Activated naive CD4-positive, alpha-beta T cell treated with anti-CD3 and anti-CD28 coated beads, Interleukin-2, amount 10 ng/mL, durations not matched to agents 7 days and 5 days (primary cell): Measurements from ENCODE around the gene ELOVL1.
"Not testable (repeated sequence)": the region's sequence is repeated elsewhere in the genome, so short reads cannot be mapped to it uniquely, and the experiment has no call there.

Experiments used
- CTCF ChIA-PET: fragments of 350-600 bp; sonication (Branson Sonifier 250); formaldehyde crosslinking; loops from one replicate; lab custom pipeline; 2021; ENCODE audit warnings: antibody characterized with exemption; lab: Charles Lee
- DNase-seq: peaks from one replicate; pipeline ENCODE4 v3.0.0-alpha.2; 2020
- H3K27ac Mint-ChIP-seq: one replicate; pipeline ENCODE4 v1.8.0; 2021; ENCODE audit warnings: mild to moderate bottlenecking, moderate library complexity, mixed read lengths
- H3K27me3 Mint-ChIP-seq: one replicate; pipeline ENCODE4 v1.8.0; 2021; ENCODE audit warnings: mild to moderate bottlenecking, mixed read lengths
- H3K36me3 Mint-ChIP-seq: one replicate; pipeline ENCODE4 v1.8.0; 2021; ENCODE audit warnings: mixed read lengths
- H3K4me1 Mint-ChIP-seq: one replicate; pipeline ENCODE4 v1.8.0; 2021; ENCODE audit warnings: mixed read lengths
- H3K4me3 Mint-ChIP-seq: one replicate; pipeline ENCODE4 v1.8.0; 2021; ENCODE audit warnings: mild to moderate bottlenecking, moderate library complexity, mixed read lengths
- H3K9me3 Mint-ChIP-seq: one replicate; pipeline ENCODE4 v1.8.0; 2021; ENCODE audit warnings: mixed read lengths

ELOVL1 gene

DNA sequence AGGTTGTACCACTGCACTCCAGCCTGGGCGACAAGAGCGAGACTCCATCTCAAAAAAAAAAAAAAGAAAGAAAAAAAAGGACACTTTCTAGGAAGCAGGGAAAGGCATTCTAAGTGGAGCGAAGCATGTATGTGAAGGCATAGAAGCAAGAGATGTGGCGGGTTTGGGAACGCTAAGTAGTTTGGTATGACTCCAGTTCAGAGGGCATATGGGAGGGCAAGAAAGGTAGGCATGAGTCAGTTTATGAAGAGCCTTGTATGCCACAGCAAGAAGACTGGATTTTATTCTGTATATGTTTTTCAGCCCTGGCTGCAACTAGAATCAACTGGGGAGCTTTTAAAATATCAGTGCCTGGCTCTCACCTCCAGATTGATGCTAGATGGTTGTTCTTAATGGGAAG is 4.4 kb upstream of the ELOVL1 start:
- no peak overlapping the region for H3K4me3 Mint-ChIP-seq
- H3K27me3 Mint-ChIP-seq, result no peaks in the 10 kb centered on the region
- H3K4me1 Mint-ChIP-seq, result peaks cover 14% of the 10 kb centered on the region
- H3K27ac Mint-ChIP-seq, result no peak overlapping the region
- no peaks in the 10 kb centered on the region for H3K9me3 Mint-ChIP-seq
- CTCF ChIA-PET, result interaction anchor here (1.1 kb wide), 1 partner anchor 42 kb away, joined by 3 read pairs; no protein-coding TSS in a partner anchor
- DNase-seq, result no peak
- H3K36me3 Mint-ChIP-seq, result peaks cover 9% of the 10 kb centered on the region

DNA sequence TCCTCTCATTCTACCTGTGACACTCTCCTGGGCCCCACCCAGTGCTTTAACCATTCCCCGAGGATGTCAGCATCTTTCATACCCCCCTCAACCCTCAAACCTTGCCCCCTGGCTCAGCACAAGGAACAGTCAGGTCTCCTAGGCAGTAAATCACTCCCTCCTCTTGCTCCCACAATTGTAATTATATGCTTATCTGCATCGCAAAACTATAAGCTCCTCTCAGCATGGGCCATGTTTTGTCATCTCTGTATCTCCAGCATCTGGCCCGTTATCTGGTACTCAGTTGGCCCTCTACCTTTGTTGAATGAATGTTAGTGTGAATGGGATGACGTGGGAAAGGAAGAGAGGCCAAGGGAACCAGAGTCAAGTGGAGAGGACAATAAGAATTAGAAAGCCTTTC is 2.8 kb upstream of the ELOVL1 start:
- H3K36me3 Mint-ChIP-seq, result peaks cover 18% of the 10 kb centered on the region

DNA sequence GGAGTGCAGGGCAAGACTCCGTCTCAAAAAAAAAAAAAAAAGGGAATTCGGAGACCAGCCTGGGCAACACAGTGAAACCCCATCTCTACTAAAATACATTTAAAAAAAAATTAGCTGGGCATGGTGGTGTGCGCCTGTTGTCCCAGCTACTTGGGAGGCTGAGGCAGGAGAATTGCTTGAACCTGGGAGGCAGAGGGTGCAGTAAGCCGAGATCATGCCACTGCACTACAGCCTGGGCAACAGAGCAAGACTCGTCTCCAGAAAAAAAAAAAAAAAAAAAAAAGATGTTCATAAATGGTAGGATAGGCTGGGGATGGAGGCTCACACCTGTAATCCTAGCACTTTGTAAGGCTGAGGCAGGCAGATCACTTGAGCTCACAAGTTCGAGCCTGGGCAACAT is 2.0 kb upstream of the ELOVL1 start:
- not testable (repeated sequence) for DNase-seq, H3K4me3 Mint-ChIP-seq, H3K27me3 Mint-ChIP-seq, H3K9me3 Mint-ChIP-seq, H3K27ac Mint-ChIP-seq
- CTCF ChIA-PET, result interaction anchor here (1.0 to 1.1 kb wide), 2 partner anchors 131 to 143 kb away, joined by 3 read pairs; no protein-coding TSS in a partner anchor
- Mint-ChIP-seq H3K4me1 (peaks cover 36% of the 10 kb centered on the region), H3K36me3 (peaks cover 25% of the 10 kb centered on the region)

More for the DNA sequence above, 2.8 kb upstream of the ELOVL1 start:
- Mint-ChIP-seq H3K27ac (peak overlapping the region; percentile 39), H3K27me3 (no peaks in the 10 kb centered on the region), H3K4me3 (no peak overlapping the region), H3K4me1 (peaks cover 28% of the 10 kb centered on the region), H3K9me3 (no peaks in the 10 kb centered on the region)
- CTCF ChIA-PET, result interaction anchor here (1.0 to 1.1 kb wide), 2 partner anchors 132 to 144 kb away, joined by 3 read pairs; no protein-coding TSS in a partner anchor
- no peak for DNase-seq

DNA sequence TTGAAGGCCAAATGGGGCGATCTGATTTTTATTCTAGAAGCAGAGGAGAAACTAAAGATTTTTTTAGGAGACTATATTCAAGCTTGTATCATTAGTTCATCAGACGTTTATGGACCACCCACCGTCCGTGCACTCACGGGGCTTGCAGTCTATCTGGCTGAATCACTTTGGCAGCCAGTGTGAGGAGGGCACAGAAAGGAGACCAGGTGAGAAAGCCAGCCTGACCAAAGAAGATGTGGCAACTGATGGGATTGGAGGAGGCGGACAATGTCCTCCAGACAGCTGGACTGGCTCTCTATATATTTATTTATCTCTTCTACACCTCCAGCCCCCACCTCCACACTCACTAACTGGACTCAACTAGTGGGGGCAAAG is 822 bp upstream of the ELOVL1 start:
- H3K27ac Mint-ChIP-seq, result peak overlapping the region; percentile 93
- no peaks in the 10 kb centered on the region for H3K27me3 Mint-ChIP-seq
- H3K36me3 Mint-ChIP-seq, result peaks cover 35% of the 10 kb centered on the region
- no peaks in the 10 kb centered on the region for H3K9me3 Mint-ChIP-seq
- peak overlapping the region; percentile 79 for H3K4me3 Mint-ChIP-seq
- no peak for DNase-seq
- CTCF ChIA-PET, result interaction anchor here (0.7 to 1.4 kb wide), 6 partner anchors 10 to 142 kb away, joined by 3 to 10 read pairs (median 4); no protein-coding TSS in a partner anchor
- H3K4me1 Mint-ChIP-seq, result peaks cover 47% of the 10 kb centered on the region

DNA sequence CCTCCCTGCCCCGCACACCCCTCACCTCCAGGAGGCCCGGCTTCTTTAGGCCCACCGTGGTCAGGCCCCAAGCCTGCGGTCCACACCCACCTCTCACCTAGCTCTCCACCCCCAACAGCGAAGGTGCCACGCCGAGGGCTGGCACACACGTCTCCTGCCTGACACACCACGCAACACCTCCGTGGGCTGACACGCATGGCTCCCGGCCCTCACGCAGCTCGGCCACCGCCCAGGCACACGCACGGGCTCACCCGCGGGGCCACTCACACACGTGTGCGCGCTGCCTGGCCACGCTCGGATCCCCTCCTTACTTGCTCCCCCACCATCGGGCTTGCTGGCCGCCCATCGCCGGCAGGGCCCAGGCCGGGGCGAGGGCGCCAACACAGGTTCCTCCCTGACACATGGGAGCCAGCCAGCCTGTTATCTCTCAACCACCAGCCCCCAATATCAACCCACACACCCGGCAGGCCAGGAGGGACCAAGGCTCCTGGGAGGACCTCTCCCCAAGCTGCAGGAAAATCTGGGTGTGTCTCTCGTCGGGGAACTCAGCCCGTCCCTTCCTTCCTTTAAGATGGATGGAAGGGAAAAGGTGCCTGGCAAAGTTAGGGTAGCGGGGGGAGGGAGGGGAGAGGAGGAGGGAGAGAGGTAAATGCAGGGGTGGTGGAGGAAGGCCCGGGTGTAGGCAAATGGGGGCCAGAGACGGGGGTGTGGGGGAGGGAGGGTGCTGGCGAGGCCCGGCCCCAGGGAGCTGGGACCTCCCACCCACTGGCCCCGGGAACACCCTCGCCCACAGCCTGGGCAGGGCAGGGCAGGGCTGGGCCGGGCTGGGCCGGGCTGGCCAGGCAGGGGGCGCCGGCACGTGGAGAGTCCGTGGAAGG is 546 bp downstream of the ELOVL1 start:
- DNase-seq, result peak; percentile 52
- Mint-ChIP-seq H3K36me3 (peaks cover 38% of the 10 kb centered on the region), H3K4me1 (peaks cover 52% of the 10 kb centered on the region), H3K4me3 (peak overlapping the region; percentile 83), H3K27ac (peak overlapping the region; percentile 78), H3K27me3 (no peaks in the 10 kb centered on the region), H3K9me3 (no peaks in the 10 kb centered on the region)
- CTCF ChIA-PET, result interaction anchor here (0.6 to 1.4 kb wide), 5 partner anchors 9 to 140 kb away, joined by 3 to 10 read pairs (median 4); partner anchors contain the start of gene CDC20

DNA sequence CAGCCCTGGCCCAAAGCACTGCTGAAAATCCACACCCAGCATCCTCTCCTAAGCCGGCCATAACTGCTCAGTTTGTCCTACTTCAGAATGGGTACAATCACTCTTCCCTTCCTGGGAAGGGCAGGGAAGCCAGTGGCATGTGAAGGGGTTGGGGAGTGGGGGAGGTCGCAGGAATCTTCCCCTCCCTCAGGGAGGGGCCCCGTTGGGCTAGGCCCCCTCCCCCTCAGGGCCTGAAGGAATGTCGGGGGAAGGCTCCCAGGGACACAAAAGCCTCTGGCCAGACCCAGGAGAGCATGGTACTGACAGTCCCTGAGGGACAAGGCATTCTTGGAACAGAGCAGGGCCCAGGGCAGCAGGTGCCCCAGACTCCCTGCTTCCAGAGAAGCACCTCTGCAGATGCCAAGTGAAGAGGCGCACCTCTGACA is 1.2 kb downstream of the ELOVL1 start:
- CTCF ChIA-PET, result no interaction called here
- H3K9me3 Mint-ChIP-seq, result no peaks in the 10 kb centered on the region
- DNase-seq, result no peak
- no peaks in the 10 kb centered on the region for H3K27me3 Mint-ChIP-seq
- H3K36me3 Mint-ChIP-seq, result peaks cover 44% of the 10 kb centered on the region
- peak overlapping the region; percentile 83 for H3K4me3 Mint-ChIP-seq
- peaks cover 59% of the 10 kb centered on the region for H3K4me1 Mint-ChIP-seq
- H3K27ac Mint-ChIP-seq, result peak overlapping the region; percentile 78

DNA sequence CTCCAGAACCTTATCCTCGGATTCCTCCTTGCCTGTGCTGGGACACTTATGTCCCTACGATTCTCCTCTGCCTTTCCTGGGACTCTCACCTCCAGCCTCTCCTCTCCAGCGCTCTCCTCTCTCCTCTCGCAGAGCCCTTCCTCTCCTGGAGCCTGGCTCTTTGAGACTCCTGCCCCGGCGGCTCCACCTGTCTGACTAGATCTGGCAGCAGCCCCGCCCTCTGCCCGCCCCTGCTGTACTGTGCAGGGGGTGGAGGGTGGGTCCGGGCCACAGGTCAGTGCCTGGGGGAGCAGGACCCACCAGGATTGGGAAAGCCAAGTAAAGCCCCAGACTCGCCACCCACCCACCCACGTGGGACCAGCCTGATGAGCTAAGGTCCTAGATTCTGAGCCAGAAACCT is 1.6 kb downstream of the ELOVL1 start:
- DNase-seq, result peak; percentile 29
- Mint-ChIP-seq H3K27ac (peak overlapping the region; percentile 61), H3K36me3 (peaks cover 49% of the 10 kb centered on the region), H3K27me3 (no peaks in the 10 kb centered on the region), H3K9me3 (no peaks in the 10 kb centered on the region), H3K4me1 (peaks cover 63% of the 10 kb centered on the region), H3K4me3 (peak overlapping the region; percentile 83)
- CTCF ChIA-PET, result no interaction called here

DNA sequence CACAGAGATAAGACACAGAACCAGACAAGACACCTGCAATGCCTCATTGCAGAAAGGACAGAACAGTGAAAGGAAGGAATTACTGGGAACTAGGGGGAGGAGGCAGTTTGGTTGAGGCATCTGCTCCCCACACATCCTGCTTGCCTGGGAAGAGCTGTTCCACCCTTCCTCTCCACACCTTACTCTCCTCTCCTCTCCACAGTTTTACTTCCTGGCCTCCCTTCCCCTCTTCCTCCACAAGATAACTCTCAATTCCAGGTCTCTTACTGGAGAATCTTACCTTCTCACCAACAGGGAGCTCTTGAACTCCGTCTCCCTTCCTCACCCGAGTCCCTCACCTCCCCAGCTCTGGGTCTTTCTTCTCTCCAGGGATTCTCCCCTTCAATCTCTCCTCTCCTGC is 2.1 kb downstream of the ELOVL1 start:
- Mint-ChIP-seq H3K27me3 (no peaks in the 10 kb centered on the region), H3K27ac (peak overlapping the region; percentile 61), H3K4me3 (peak overlapping the region; percentile 83), H3K4me1 (peaks cover 68% of the 10 kb centered on the region), H3K36me3 (peaks cover 54% of the 10 kb centered on the region), H3K9me3 (no peaks in the 10 kb centered on the region)
- no peak for DNase-seq
- CTCF ChIA-PET, result no interaction called here

DNA sequence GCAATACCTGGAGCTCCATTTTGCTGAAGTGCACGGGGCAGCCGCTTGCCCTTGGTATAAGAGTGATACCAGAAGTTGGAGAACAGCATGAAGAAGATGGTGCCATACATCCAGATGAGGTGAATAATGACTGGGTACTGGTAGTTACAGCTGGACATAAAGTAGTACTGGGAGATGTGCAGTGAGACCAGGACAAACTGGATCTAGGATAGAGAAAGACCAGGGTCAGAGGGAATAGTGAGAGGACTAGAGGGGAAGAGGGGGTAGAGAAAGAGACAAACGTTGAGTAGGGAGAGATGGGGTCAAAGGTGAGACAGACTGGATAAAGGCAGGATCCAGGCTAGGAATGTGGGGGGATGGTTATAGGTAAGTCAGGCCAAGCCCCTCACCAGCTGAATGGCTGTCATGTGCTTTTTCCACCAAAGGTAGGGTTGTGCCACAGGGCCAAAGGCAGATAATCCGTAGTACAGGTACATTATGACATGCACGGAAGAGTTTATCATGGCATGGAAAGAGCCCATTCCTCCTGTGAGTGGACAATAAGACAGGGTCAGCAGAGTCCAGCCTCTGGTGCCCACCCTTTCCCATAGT is 3.8 kb downstream of the ELOVL1 start:
- no peaks in the 10 kb centered on the region for H3K9me3 Mint-ChIP-seq
- peaks cover 63% of the 10 kb centered on the region for H3K36me3 Mint-ChIP-seq
- no peak for DNase-seq
- no peaks in the 10 kb centered on the region for H3K27me3 Mint-ChIP-seq
- peaks cover 75% of the 10 kb centered on the region for H3K4me1 Mint-ChIP-seq
- CTCF ChIA-PET, result no interaction called here
- peak overlapping the region; percentile 59 for H3K27ac Mint-ChIP-seq
- H3K4me3 Mint-ChIP-seq, result no peak overlapping the region

DNA sequence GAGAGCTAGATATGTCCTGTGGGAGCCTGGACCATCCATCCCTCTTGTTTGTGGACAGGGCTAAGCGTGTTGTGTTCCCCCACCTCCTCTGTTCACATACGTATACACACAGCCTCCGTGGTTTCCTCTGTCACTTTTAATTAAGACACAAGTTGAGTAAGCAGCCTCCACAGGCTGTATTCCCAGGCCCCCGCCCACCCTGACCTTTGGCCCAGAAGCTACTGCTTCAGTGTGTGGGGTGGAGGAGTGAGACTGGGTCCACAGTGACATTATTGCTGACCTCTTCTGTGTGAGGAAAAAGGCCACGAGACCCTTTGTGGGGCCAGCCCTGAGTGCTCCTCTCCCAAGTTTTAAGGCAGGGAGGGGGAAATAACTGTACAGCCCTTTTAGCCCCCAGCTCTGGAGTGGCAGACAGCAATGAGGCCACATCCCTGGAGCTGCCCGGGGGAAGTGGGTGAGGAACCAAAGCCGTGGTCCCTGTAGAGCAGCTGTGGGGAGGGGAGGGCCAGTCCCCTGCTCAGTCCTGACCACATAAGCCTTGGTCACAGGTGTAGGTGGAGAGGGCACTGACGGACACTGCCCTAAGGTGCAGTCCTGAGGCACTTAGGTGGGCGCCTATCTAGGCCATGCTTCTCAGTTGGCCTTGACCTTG is 4.4 kb downstream of the ELOVL1 start:
- Mint-ChIP-seq H3K36me3 (peaks cover 62% of the 10 kb centered on the region), H3K9me3 (no peaks in the 10 kb centered on the region), H3K4me1 (peaks cover 72% of the 10 kb centered on the region), H3K27me3 (no peaks in the 10 kb centered on the region), H3K27ac (no peak overlapping the region), H3K4me3 (no peak overlapping the region)
- CTCF ChIA-PET, result no interaction called here
- no peak for DNase-seq

DNA sequence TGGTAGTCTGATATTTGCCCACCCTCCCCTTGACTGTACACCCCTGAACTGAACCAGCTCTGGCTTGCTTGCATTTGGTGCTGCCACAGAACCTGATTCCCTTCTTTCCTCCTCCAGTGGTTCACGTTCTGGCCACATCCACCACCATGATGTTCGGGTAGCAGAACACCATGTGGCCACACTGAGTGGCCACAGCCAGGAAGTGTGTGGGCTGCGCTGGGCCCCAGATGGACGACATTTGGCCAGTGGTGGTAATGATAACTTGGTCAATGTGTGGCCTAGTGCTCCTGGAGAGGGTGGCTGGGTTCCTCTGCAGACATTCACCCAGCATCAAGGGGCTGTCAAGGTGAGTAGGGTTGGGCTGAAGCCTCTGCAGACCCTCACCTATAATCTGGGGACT is 7.2 kb downstream of the ELOVL1 start:
- Mint-ChIP-seq H3K27ac (no peak overlapping the region), H3K9me3 (no peaks in the 10 kb centered on the region), H3K27me3 (no peaks in the 10 kb centered on the region), H3K4me3 (peak overlapping the region; percentile 95), H3K36me3 (peaks cover 55% of the 10 kb centered on the region), H3K4me1 (peaks cover 64% of the 10 kb centered on the region)
- CTCF ChIA-PET, result no interaction called here
- no peak for DNase-seq

DNA sequence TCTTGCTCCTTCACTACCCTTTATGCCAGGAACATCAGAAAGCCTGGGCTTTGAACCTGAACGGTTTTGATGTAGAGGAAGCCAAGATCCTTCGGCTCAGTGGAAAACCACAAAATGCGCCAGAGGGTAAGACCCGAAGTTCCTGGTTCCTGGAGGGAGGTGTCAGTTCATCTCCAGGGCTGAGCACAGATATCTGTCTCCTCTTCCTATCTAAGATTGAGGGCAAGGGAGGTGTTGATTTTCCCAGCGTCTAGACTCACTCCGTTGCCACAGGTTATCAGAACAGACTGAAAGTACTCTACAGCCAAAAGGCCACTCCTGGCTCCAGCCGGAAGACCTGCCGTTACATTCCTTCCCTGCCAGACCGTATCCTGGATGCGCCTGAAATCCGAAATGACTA is 8.1 kb downstream of the ELOVL1 start:
- CTCF ChIA-PET, result no interaction called here
- Mint-ChIP-seq H3K27me3 (no peaks in the 10 kb centered on the region), H3K4me3 (peak overlapping the region; percentile 95), H3K9me3 (no peaks in the 10 kb centered on the region), H3K4me1 (peaks cover 55% of the 10 kb centered on the region), H3K36me3 (peaks cover 47% of the 10 kb centered on the region), H3K27ac (peak overlapping the region; percentile 52)
- DNase-seq, result no peak

DNA sequence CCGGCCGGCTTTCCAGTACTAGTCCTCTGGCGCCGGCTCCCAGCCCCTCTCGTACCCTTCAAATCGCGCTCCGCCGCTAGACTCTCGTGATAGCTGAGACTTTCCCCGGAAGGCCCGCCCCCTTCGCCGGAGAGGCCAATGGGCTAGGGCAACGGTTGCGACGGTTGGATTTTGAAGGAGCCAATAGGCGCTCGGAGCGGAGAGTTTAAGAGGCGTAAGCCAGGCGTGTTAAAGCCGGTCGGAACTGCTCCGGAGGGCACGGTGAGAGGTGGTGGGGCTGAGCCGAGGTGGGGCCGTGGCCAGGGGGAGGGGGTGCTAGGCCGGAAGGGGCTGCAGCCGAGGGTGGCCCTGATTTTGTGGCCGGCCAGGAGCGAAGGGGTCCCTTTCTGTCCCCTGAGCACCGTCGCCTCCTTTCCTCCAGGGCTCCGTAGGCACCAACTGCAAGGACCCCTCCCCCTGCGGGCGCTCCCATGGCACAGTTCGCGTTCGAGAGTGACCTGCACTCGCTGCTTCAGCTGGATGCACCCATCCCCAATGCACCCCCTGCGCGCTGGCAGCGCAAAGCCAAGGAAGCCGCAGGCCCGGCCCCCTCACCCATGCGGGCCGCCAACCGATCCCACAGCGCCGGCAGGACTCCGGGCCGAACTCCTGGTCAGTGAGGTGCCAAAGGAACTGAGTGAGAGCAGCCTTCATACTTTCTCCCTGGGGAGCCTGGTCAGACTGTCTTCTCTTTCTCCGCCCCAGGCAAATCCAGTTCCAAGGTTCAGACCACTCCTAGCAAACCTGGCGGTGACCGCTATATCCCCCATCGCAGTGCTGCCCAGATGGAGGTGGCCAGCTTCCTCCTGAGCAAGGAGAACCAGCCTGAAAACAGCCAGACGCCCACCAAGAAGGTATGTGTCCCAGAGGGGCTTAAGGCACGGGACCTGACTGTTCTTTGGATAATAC is 8.8 kb downstream of the ELOVL1 start, which contains the start of gene CDC20:
CDC20 (plus strand) TSS at position 236 of the 948 bp plus-strand sequence; CDS start at position 471, 235 bp downstream.
- H3K4me1 Mint-ChIP-seq, result peaks cover 48% of the 10 kb centered on the region
- peak within 1 kb of the TSS; percentile 95 for H3K4me3 Mint-ChIP-seq
- DNase-seq, result peak; percentile 99
- no peaks in the 10 kb centered on the region for H3K9me3 Mint-ChIP-seq
- no peaks in the 10 kb centered on the region for H3K27me3 Mint-ChIP-seq
- CTCF ChIA-PET, result interaction anchor here (1.1 to 2.0 kb wide), 7 partner anchors 9 to 285 kb away, joined by 3 to 16 read pairs (median 5); partner anchors contain the start of gene ELOVL1
- peaks cover 42% of the 10 kb centered on the region for H3K36me3 Mint-ChIP-seq
- H3K27ac Mint-ChIP-seq, result peak within 1 kb of the TSS; percentile 85
